ENCODE results near the gene DMD.
"Not testable (repeated sequence)": the region's sequence is repeated elsewhere in the genome, so short reads cannot be mapped to it uniquely, and the experiment has no call there.

Gene DMD

DNA sequence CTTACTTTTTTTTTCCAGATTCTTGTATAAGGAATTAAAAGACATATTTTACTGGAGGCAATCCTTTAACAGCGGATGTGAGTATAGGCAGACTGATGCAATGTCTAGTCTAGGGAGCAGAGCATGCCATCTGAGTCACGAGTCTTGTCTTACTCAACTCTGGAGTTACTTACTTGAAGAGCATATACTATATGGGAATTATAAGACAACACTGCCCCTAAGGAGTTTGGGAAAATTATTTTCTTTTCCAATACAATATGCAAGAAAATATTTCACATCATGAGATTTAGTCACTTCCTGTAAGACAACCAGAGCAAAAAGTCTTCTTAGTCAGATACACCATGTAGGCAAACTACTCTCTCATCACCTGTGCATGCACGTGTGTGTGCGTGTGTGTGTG lies 1602.2 kb downstream of the DMD start:
- DNase-seq: no peak

GRCh38 chrX:31608638-31609037 lies 1602.7 kb downstream of the DMD start:
- DNase-seq: no peak

DNA sequence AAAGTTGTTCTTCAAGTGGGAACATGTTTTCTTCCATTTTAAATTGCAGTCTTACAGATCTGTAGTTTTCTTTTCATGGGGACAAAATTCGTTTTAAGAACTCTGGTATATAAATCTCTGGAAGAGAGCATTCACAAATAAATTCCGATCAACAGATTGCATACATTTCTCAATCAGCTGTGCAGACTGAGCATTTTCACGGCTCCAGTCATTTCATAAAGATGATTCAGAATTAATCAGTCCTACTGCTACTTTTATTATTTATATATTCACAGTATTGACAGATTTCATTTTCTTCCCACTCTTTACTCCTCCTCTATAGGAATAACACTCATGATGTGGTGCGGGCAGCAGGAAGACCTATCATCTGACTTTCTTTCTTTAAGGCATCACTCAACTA lies 1604.6 kb downstream of the DMD start:
- no peak for DNase-seq

DNA sequence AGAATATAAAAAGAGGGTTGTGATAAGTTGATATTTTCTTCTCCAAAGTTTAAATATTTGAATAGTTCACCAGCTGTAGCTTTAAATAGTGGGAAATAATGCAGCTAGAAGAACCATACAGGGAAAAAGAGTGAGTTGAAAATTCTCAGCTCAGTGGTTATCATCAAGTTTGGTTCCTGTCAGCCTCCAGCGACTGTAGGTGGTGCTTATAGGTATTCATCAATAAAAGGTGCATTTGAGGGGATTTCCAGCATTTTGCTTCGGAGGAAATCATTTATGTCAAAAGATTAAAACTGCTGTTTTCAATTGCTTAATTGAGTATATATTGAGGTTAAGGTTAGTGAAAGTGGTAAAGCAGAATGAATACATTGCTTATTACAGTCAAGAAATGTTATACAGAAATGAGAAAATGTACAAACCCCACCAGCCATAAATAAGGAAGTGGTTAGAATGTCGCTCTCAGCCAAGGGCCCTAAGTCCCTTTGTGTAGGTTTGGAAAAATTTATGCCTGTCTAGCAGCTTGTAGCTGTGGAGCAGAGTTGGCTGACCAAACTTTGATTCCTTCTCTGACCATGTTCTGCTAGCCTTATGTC lies 1606.6 kb downstream of the DMD start:
- DNase-seq: no peak

DNA sequence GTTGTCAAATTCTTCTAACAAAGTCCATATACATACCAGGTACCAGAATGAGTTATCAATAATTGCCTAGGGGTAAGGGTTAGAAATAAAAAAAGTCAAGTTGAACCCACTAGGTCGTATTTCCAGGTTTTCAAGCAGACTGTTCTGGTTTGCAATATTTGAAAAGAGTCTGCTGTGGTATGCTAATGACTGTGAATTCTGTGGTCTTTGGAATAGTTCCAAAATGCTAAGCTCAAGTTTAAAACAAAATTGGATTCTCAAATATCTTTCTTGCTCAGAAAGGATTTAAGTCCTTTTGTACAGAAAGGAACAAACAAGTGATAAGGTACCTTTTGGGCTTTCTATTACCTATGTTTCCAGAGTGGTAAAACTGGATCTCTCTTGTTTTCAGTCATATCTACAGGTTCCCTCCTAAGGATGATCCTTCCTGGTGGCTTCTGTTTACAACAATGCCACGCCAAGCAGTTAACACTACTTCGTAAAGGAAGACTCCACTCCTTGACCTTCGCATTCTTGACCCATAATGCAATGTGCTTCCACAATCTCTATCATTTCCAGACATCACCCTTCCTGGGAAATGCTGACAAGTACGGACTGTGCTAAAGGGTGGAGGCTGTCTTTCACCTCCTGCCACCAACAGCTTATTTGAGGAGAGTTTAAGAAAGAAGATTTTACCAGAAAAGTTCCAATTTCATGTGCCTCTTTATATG lies 1607.8 kb downstream of the DMD start:
- no peak for DNase-seq

- no peak for DNase-seq
Observed at GRCh38 chrX:31600823-31601222, 1610.5 kb downstream of the DMD start.

- DNase-seq: no peak
Observed at GRCh38 chrX:31593353-31593752, 1618.0 kb downstream of the DMD start.

- no peak for DNase-seq
Observed at GRCh38 chrX:31591355-31591754, 1620.0 kb downstream of the DMD start.

GRCh38 chrX:31590581-31591114 lies 1620.7 kb downstream of the DMD start:
- DNase-seq: no peak

- no peak for DNase-seq
Observed at GRCh38 chrX:31589503-31589902, 1621.8 kb downstream of the DMD start.

DNA sequence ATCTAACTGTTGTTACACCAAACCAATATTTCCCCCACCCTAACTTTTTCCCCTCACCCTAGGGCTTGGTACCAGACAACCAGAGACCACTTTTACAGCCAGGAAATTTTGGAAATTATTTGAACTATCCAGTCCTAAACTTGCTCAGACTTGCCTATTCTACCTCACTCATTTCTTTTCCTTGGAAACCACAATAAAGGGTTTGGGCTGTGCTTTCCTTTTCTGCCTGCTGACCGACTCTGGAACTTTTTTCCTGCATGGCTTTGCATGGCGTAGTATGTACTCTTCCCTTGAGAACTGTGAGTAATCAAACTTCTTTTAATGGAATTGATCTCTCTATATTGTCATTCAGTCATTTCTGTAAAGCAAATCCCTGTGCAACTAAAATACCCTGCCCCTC lies 1623.0 kb downstream of the DMD start:
- no peak for DNase-seq

DNA sequence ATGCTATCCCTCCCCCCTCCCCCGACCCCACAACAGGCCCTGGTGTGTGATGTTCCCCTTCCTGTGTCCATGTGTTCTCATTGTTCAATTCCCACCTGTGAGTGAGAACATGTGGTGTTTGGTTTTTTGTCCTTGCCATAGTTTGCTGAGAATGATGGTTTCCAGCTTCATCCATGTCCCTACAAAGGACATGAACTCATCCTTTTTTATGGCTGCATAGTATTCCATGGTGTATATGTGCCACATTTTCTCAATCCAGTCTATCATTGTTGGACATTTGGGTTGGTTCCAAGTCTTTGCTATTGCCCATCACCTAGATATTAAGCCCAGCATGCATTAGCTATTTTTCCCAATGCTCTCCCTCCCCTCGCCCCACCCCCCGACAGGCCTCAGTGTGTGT lies 1627.5 kb downstream of the DMD start:
- DNase-seq: not testable (repeated sequence)

- no peak for DNase-seq
Observed at GRCh38 chrX:31580726-31581125, 1630.6 kb downstream of the DMD start.

DNA sequence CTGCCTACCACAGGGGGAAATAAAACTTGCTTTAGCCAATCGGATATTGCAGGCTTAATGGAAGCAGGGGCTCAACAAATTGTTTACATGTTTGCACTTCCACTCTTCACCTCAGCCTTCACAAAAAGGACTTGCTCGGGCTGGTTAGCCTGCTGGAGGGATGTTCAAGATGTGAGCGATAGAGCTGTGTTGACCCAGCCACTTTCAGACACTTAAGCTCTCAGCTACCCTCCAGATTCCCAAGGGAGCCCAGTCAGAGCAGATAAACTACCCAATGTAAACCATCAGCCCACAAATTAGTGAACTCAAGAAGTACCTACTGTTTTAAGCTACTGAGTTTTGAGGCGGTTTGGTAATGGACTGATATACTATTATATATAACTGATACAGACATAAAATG lies 1631.1 kb downstream of the DMD start:
- no peak for DNase-seq

- no peak for DNase-seq
Observed at GRCh38 chrX:31572360-31572759, 1639.0 kb downstream of the DMD start.

GRCh38 chrX:31570658-31571057 lies 1640.7 kb downstream of the DMD start:
- DNase-seq: no peak

GRCh38 chrX:31563792-31564191 lies 1647.6 kb downstream of the DMD start:
- DNase-seq: no peak

- DNase-seq: no peak
Observed at GRCh38 chrX:31555506-31555905, 1655.8 kb downstream of the DMD start.

DNA sequence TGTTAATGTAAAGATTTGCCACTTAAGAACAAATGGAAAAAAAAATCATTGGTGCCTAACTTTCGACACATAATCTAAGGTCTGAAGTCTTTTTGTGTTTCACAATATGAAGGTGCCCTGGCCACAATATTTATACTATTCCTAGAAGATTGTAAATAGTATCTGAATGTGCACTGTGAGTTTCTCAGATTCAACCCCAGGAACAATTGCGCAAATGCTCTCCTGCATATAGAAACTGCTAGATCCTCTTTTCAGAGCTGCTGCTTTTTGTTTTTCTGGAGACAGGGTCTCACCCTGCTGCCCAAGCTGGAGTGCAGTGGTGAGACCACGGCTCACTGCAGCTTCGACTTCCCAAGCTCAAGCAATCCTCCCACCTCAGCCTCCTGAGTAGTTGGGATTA lies 1659.4 kb downstream of the DMD start:
- DNase-seq: no peak

DNA sequence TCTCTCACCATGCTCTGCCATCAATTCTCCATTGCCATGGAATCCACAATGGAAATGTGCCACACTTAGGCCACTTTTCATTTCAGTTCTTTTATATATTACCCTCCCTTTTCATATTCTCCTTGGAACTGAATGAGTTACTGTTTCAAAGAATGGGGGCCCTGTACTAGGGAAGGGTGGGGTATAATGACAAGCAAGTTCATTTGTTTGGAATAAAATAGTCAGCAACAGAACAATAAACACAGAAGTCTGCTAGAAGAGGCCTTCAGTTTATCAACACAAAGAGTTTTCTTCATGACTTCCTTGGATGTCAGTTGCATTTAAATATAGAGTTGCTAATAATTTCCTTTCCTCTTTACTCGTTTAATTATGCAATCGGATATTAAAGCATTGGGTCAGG lies 1661.2 kb downstream of the DMD start:
- no peak for DNase-seq

- no peak for DNase-seq
Observed at GRCh38 chrX:31547816-31548215, 1663.5 kb downstream of the DMD start.

DNA sequence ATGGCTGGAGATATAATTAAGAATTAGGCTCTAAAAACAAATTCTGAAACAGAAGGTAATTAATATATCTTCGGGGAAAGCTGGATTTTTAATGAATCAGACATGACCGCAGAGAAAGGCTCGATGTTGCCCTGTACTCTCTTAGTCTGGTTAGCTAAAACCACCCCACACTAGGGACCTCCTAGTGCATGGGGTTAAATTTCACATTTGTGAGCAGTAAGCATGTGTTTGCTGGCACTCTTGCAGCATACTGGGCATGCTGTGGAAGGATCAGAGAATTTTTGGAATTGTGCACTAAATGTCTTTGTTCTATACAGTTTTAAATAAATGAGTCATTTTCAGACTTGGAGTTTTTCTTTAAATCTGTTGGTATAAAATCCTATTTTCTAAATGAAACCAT lies 1663.9 kb downstream of the DMD start:
- no peak for DNase-seq

DNA sequence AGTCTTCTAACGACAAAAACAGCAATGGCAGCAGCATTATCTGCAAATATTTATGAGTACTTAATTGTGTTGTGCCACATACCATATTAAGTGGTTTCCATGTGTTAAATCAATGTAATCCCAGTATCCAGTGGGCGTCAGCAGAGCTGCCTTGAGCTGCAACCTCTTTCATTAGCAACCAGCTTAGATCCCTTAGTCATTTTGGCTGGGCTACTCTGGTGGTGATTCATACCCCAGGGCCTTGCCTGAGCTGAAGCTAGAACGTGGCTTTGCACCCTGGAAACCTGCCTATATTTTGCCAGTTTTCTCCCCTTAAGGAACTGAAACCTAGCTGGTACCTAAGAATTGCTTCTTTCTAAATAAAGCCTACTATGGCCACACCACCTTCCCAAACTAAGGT lies 1665.2 kb downstream of the DMD start:
- DNase-seq: no peak

Measured in nucleus accumbens (tissue), 56 donors.